GM19468 (cell line): Measurements from ENCODE around the gene C6orf132.
"Not testable (repeated sequence)": the region's sequence is repeated elsewhere in the genome, so short reads cannot be mapped to it uniquely, and the experiment has no call there.

Experiments used
- ATAC-seq: cut with Tn5 transposase; IDR thresholded peaks from one replicate; pipeline ENCODE4 v1.9.1; 2021; ENCODE audit warnings: mild to moderate bottlenecking, moderate library complexity, moderate number of reproducible peaks; ENCODE audit not compliant: unreplicated experiment; ENCODE audit errors: extremely low read depth

C6orf132 gene

DNA sequence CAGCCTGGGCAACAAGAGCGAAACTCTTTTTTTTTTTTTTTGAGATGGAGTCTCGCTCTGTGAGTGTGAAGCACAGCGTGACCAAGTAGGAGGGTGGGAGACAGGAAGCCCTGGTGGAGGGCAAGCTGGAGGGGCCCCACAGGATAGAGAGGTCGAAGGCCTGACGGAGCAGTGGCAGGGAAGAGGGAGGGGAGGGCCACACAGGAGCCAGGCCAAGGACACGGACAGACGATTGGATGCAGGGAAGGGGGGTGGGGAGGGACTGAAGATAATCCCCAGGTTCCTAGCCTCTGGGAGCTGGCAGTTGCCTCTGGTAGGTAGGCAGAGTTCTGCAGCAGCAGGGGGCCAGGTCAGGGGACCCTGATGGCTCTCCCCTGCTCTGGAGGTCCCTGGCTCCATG is 20.0 kb upstream of the C6orf132 start:
- no peak for ATAC-seq

DNA sequence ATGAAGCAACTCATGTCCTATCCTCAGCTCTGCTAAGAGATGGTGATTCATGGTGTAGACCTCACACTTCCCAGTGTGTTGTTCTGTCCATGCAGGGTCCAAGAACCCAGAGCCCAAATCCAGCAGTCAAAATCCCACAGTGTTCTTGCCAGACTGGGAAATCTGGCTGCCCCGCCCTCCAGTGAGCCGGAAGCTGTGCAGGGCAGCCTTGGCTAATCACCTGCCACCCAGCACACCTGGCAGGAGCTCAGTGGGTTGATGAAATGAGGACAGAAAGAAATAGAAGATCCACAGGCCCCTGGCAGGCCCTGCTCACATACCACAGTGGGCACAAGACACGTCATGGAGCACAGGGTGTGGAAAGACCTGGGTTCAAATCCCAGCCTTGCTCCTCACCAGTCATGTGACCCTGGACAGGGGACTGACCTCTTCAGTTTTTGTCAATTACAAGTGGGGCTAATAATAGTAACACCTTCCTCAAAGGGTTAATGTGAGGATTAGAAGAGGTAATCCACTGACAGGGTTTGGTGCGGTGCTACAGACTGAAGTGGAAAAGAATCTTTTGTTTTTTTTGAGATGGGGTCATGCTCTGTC is 17.1 kb upstream of the C6orf132 start:
- no peak for ATAC-seq

DNA sequence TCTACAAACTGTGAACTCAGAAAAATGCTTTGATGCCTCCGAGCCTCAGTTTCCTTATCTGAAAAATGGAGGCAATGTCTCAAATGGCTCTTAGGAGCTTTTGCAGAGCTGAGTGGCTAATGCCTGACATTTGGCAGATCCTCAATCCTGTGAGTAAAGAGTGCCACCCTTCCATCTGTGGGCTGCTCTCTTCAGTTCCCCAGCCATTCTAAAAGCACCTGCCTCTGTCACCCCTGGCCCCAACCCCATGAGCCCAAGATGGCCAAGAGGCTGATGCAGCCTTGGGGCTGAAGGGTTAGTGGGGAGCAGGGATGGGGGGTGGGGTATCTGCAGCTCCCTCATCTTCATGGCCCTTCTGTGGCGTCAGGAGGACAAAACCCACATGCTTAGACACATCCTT is 16.2 kb upstream of the C6orf132 start:
- no peak for ATAC-seq

DNA sequence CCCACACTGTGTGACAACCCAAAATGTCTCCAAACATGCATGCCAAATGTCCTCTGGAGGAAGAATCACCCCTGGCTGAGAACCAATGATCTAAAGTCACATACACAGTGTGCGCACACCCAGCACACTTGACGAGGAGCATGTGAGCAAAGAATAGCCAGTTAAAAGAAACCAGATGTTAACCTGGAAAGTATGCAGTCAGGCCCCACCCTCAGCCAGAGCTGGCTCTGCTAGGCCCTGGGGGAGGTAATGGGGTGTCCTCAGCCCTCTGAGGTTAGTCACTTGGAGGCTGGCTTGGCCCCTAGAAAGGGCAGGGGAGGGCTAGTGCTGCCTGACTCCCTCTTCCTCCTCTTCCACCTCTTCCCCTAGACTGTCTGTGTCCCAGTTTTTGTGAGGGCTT is 15.6 kb upstream of the C6orf132 start:
- no peak for ATAC-seq

DNA sequence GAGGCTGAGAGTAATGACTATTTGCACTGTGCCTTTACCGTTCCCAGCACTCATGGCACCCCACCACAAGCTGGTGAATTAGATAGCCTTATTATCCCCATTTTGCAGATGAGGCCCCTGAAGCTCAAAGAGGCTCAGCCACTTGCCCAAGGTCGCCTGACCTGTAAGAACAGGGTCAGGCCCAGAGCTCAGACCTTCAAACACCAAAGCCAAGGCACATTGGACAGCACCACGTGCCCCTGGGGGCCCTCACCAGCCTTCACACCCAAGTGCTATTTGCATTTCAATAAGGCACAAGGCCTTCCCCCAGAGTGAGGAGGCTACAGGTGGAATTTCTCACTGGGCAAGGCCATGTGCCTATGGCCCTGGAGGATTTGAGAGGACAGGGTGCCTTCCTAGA is 14.2 kb upstream of the C6orf132 start:
- no peak for ATAC-seq

DNA sequence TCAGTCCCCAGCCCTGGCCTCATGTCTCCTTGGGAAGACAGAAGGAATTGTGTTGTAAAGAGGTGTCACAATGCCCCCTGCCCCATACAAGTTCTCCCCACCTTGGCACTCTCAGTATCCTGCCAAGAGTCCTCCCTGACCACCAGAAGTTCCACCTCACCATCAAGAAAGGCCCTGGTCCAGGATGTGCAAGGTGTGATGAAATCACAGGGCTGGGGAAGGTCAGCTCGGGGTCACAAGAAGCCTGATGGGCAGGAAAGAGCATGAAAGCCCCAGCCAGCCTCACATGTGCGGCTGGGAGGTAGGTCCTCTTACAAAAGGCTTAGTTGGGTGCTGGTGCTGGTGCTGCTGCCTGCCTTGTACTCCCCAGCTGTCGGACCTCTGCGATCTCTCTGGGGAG is 12.9 kb upstream of the C6orf132 start:
- no peak for ATAC-seq

DNA sequence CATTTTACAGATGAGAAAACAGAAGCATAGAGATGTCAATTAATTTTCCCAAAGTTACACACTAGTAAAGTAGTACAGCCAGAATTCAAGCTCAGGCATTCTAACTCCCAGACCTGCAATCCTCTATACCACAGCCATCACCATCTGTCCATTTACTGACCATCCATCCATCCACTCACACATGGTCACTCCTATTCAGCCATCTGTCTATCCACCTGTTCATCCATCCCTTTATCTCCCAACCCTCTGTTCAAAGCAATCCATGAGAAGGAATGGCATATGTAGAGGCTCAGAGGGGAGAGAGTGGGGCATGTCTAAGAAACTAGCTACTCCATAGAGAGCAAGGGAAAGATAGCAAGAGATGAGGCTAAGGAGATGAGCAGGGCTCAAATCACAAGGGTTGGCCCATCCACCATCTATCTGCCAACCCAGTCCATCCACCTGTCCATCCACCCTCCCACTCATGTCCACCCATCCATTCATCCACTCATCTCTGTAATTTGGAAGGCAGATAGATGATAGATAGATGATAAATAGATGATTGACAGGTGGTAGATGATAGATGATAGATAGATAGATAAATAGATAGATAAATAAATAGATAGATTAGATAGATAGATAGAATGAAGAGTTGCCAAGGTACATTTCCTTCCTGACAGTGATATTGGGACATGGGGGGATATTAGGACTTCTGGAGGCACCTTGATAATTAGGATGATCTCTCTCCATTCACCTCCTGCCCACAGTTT is 12.2 kb upstream of the C6orf132 start:
- ATAC-seq = no peak

DNA sequence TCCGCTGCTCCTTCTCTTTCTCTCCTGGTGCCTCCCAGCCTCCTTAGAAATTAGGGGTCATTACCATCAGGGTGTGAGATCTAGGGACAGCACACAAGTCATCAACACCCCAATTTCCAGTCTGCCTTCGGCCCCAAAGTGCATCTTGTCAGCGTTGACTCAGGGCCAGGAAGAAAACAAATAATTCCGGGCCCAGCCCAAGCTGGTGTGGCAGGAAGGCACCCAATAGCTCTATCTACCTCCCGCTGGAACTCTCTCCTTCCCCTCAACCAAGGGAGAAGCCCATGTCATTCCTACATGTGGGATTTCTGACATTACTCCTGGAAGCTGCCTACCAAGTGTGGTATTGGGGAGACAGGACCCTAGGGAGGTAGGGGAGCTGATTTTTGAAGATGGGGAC is 11.5 kb upstream of the C6orf132 start:
- ATAC-seq = no peak

DNA sequence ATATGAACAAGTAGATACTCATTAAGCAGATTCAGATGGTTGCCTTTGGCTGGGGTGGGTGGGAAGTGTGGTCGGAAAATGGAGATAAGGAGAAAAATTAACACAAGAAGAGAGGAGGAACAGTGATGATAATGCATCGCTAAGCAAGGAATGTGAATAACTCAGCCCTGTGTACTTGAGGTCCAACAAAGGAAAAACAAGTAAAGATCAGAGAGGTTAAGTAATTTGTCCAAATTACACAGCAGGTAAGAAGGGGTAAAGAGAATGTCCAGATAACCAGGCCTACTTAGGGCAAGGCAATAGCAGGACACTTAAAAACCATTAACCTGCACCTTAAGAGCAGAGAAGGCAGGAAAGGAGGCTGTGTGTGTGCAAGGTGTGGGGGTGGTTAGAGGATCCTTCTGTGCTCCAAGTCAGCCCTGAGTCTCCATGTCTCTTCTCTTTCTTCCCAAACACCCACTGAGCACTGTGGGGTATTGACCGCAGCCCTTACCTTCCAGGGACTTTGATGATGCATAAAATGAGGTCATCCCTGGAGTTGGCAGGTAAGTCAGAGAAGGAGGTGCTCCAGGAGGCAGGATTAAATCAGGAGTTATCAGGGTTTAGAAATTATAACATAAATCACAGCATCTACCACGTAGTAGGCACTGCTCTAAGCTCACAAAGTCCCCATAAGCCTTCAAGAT is 10.3 kb upstream of the C6orf132 start:
- not testable (repeated sequence) for ATAC-seq

DNA sequence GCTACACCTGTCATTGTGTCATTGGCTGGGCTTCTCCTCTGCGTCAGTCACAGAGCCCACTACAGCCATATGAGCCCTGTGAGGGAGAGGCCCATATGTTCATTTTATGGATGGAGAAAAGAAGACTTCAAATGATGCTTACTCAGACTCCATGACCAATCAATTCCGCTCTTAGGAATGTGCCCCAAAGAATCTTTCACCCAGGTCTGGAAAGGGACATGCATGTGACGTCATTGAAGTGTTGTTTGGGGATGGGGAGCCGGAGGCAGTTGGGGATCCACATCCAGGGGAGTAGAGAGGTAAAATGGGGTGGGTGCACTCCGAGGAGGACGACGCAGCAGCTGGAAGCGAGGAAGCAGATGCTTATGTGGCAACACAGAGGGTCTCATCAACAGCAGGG is 9.6 kb upstream of the C6orf132 start:
- no peak for ATAC-seq

DNA sequence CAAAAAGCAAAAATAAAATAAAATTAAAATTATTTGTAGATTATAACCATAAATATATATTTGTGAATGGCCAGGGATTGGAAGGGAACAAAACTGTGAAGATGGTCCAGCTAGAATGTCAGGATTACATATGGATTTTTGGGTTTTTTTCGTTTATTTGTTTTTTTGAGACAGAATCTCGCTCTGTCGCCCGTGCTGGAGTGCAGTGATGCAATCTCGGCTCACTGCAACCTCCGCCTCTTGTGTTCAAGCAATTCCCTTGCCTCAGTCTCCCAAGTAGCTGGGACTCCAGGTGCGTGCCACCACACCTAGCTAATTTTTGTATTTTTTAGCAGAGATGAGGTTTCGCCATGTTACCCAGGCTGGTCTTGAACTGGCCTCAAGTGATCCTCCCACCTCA is 7.8 kb upstream of the C6orf132 start:
- ATAC-seq = no peak

DNA sequence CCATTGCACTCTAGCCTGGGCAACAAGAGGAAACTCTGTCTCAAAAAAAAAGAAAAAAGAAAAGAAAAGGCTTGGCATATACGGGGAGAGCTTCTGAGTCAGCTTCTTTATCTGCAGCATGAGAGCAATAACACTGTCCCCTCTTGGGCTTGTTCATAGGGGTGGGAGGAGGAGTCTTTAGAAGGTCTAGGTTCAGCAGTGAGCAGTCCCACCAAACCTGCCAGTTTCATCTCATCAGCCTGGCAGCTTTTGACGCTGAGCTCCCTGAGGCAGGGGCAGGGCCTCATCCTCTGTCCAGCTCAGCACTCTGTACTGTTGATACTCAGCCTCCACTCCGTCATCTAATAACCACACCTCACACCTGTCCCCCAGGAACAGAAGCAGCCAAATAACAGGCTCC is 5.6 kb upstream of the C6orf132 start:
- no peak for ATAC-seq

DNA sequence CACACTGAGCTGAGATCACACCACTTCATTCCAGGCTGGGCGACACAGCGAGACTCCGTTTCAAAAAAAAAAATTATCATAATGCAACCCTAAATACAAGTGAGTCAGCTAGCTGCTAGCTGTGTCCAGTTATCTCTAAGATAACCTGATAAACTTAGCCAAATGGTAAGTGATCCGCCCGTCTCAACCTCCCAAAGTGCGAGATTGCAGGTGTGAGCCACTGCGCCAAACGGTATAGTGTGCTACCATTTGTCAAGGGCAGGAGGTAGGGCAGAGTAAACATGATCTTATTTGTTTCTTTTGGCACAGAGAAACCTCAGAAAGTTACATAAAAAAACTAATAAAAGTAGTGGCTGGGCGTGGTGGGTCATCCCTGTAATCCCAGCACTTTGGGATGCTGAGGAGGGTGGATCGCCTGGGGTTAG is 4.7 kb upstream of the C6orf132 start:
- ATAC-seq = no peak

DNA sequence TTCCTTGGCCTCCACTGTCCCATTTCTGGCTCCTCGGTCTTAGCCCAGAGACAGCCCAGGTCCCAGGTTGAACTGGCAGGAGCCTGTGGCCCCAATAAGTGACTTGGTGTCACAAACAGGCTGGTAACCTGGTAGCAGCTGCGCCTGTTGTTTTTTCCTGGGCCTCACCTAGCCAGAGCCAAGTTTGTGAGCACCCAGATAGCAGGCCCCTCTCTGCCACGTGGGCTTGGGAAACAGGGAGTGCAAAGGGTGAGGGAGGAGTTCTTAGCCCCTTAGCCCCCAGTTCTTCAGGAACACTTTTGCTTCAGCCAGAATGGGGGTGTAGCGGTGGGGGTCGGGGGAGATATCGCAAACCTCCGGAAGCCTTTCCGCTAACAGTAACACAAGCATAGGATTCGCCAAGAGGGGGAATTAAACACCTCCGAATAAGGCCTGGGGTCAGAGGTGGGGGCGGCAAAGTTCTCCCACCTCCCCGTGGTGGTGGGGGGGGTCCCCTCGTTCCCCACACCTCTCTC is 760 bp downstream of the C6orf132 start:
- no peak for ATAC-seq

DNA sequence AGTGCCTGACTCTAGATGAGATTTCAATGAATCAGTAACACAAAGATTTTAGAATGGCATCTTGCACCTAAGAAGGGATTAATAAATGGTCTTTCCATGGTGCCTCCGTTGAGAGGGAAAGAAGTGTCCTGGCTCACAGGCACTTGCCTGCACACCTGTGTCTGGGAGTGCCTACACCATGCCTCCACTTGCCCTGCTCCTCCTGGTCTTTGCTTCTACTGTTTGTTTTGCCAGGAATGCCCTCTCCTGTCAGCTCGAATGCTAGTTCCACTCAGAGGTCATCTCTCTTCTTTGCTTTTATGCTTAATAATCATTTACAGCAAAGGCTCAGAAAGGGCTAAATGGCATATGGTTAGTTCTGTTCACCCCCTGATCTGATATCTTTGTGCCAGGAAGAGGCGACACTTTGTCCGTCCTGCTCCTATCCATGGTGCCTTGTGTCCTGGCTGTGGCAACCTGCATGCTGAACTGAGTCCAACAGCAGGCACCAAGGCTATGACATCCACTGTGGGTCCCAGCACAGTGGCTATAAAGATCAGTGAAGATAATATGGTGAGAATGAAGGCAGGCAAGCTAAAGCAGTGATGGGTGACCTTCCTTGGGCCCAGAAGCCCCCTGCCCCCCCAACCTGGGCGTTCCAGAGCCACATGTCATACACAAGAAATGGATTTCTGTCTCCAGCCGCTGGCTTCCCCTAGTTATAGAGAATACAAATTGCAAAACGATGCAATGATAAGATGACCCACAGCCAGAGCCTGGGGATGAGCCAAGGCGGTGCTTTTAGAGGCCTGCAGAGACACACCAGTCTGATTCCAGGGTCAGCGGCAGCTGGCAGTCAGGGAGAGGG is 1.4 kb downstream of the C6orf132 start:
- ATAC-seq = no peak

DNA sequence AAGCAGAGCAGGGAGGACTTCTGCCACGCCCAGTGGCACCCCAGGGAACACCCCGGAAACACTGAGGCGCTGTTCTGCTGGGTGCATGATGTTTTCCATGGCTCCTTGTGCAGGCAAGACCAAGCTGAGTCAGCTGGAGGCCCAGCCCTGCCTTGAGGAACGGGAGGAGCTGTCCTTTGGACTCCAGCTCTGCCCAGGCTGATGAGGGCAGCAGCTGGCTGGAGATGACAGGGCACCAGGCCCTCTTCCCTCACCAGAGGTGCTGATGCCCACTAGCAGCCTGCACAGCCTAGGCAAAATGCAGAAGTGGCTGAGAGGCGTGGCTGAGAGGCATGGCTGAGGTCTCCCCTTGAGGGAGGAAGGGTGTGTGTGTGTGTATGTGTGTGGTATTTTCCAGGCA is 2.4 kb downstream of the C6orf132 start:
- ATAC-seq = no peak

DNA sequence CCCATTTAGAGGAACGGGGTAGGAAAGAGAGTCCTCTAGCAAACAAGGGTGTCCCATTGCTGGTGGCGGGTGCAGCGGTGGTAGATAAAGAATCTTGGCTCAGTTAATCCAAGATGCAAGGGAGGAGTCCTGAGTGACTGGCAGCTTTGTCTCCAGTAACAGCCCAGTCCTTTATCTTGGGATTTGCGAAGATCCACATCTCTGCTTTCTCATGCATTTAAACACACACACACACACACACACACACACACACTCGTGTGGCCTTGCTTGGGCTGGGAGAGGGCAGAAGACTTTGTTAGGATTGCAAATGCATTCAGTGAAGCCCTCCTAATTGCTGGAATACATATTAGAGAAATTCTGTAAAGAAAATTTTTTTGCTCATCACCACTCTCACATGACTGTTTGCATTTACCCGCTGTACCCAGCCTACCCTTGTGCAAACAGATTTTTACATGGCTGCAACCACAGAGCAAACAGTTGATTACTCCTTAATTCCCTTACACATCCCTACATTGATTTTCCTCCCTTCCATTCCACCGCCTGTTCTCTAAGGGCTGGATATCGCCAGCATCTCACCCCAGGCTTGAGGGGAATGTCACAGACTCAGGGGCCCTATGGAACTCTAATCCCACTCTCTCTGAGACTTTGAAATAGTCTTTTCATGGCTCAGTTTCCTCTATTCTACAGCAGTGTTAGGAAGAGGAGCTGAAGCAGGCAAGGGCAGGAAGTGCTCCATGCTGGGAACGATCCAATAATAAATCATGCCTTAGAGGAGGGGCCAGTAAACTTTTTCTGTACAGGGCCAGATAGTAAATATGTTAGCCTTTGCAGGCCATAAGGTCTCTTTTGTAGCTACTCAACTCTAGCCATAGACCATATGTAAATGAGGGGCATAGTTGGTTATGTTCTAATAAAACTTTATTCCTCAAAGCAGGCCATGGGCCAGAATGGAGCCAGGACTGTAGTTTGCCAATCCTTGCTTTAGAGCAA is 3.5 kb downstream of the C6orf132 start:
- no peak for ATAC-seq

DNA sequence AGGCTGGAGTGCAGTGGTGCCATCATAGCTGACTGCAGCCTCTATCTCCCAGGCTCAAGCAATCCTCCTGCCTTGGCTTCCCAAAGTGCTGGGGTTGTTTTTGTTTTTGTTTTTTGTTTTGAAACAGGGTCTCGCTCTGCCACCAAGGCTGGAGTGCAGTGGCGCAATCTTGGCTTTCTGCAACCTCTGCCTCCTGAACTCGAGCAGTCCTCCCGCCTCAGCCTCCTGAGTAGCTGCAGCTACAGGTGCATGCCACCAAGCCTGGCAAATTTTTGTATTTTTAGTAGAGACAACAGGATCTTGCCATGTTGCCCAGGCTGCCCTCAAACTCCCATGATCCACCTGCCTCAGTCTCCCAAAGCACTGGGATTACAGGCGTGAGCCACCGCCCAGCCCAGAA is 4.2 kb downstream of the C6orf132 start:
- ATAC-seq = no peak

DNA sequence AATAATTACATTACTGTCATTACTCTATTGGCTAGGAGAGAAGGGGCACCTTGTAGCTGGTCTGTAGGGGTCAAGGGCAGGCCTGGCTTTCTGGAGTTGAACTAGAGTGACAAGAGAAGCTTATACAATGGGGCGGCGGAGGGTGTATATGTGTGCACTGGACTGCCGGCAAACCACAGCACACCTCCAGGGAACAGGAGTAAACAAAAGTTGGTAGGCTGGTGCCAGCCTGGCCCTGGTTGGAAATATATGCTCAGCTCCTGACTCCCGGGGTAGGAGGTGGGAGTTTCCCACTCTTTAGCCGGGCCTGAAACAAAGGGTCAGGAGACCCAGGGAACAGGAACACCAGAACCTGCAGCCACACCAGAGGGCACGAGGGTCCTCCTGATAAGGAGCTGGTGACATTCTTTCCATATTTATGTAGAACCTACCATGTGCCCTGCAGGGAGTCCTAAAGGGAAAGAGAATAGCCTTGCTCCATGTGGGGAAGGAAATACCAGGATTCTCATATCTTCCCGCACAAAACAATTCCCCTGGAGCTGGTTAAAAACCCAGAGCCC is 5.1 kb downstream of the C6orf132 start:
- no peak for ATAC-seq
